ENCODE results near the gene TTC34. TPM values are rescaled to one million over a fixed set of nuclear protein-coding genes. Genes with fewer than 3 reads are reported as not detected.

Gene TTC34
- total and polyA plus RNA-seq, 7 donors, result 0.01 to 0.15 (median 0.04) TPM

DNA sequence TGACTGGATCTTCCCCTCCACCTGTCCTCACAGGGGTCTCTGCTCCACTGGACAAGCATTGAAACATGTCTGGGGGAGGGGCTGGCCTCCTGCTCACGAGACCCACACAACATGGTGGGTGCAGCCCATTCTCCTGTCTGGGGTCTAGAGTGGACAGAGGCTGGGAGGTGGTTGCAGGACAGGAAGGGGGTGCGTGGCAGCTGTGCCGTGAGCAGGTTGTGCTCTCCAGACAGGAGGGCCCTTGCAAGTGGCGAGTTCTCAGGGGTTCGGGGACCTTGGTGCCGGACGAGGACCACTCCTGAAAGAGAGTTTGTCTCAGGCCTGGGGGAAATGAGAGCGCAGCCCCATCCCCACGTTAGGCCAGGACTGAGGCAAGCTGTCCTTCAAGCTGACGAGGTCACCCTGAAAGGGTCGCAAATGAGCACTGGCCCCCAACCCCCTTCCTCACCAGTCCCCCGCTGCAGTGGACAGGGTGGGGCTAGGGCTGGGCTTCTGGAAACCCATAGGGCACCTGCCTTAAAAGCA is 21.2 kb upstream of the TTC34 start:
- no peak overlapping the region for H3K27ac ChIP-seq
- intact Hi-C loops (cut with DNase I), result no loop called here
- H3K4me3 ChIP-seq, result no peak overlapping the region
- TF ChIP-seq, protein P1, sequence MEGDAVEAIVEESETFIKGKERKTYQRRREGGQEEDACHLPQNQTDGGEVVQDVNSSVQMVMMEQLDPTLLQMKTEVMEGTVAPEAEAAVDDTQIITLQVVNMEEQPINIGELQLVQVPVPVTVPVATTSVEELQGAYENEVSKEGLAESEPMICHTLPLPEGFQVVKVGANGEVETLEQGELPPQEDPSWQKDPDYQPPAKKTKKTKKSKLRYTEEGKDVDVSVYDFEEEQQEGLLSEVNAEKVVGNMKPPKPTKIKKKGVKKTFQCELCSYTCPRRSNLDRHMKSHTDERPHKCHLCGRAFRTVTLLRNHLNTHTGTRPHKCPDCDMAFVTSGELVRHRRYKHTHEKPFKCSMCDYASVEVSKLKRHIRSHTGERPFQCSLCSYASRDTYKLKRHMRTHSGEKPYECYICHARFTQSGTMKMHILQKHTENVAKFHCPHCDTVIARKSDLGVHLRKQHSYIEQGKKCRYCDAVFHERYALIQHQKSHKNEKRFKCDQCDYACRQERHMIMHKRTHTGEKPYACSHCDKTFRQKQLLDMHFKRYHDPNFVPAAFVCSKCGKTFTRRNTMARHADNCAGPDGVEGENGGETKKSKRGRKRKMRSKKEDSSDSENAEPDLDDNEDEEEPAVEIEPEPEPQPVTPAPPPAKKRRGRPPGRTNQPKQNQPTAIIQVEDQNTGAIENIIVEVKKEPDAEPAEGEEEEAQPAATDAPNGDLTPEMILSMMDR (IDR thresholded peaks at IDR 0.05), result no peak
- DNase-seq (peak; percentile 6 to 29), ATAC-seq (no peak)
- 83 to 89% (median 87%) methylated on average over 12 of the region's 12 CpGs for WGBS, 3 donors
- H3K9me3 ChIP-seq, result no peaks in the 10 kb centered on the region
- H3K27me3 ChIP-seq (ENCODE audit: insufficient read depth in 3 of 3, low read length in 2 of 3), result peaks cover 0 to 29% (median 2%) of the 10 kb centered on the region in 3 donors
- no peaks in the 10 kb centered on the region for H3K36me3 ChIP-seq (ENCODE audit: insufficient read depth in 1 of 2, low read depth in 1 of 2)
- no peaks in the 10 kb centered on the region for H3K4me1 ChIP-seq

DNA sequence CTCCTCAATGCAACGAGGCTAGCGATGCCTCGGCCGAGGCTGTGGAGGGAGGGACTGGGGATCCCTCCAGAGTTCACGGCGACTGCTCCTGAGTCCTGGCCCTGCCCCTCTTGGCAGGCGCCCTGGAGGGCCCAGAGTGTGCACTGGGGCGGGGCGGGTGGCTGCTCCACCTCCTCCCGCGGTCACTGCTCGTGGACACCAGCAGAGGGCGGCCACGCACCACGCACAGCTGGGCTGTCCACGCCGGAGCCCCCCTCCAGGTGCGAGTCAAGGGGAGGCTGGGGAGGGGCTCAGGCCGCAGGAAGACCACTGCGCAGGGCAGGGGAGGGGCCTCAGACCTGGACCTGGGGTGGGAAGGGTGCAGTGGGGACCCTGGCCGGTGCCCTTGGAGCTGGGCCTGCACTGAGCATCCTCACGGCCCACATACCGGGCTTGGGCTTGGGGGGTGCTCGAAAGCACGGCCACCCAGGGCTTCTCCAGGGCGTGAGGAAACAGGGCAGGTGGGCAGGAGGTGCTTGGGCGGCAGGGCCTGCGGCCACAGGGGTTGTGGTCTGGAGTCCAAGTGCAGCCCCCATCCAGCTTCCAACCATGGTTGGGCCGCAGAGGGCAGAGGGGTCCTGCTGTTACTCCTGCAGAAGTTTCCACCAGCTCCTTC is 20.6 kb upstream of the TTC34 start:
- ATAC-seq (peak in 1 of 4 donors; percentile 22), DNase-seq (peak; percentile 25 to 53)
- Histone ChIP-seq H3K9me3 (no peaks in the 10 kb centered on the region), H3K36me3 (ENCODE audit: insufficient read depth in 1 of 2, low read depth in 1 of 2) (no peaks in the 10 kb centered on the region), H3K4me1 (no peaks in the 10 kb centered on the region), H3K4me3 (no peak overlapping the region), H3K27me3 (ENCODE audit: insufficient read depth in 3 of 3, low read length in 2 of 3) (peaks cover 0 to 29% (median 2%) of the 10 kb centered on the region in 3 donors), H3K27ac (no peak overlapping the region)
- intact Hi-C loops (cut with DNase I), result no loop called here
- WGBS, 3 donors, result 17 to 22% (median 19%) methylated on average over 25 to 29 of the region's 29 CpGs
- TF ChIP-seq, protein P1 (IDR thresholded peaks at IDR 0.05), result peak; percentile 36

DNA sequence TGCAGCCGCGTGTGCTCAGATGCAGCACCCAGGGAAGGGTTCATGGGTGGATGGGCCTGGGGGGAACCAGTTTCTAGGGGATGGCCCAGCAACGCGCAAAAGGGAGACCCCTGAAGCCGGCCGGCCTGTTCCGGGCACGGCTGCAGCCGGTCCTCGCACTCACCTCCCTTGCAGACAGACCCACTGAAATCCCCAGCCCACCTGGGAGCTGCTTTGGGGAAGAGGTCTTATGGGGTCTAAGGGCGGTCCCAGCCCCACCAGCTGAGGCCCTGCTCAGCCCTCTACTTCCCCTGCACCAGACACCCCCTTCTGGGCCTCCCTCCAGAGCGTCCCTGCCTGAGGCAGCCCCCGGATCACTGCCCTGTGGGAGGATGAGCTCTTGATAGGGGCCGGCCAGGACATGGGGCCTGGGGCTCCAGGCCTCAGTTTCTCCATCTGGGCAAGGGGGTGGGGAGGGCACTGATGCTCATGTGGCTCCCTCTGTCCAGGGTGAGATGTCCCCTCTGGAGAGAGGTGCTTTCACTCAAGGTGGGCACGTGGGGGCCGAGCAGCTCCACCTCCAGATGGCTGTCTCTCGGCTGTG is 20.0 kb upstream of the TTC34 start:
- H3K4me1 ChIP-seq, result no peaks in the 10 kb centered on the region
- TF ChIP-seq, protein P1 (IDR thresholded peaks at IDR 0.05), result no peak
- H3K36me3 ChIP-seq (ENCODE audit: insufficient read depth in 1 of 2, low read depth in 1 of 2), result no peaks in the 10 kb centered on the region
- ATAC-seq, result no peak
- H3K4me3 ChIP-seq, result no peak overlapping the region
- peak; percentile 5 to 36 for DNase-seq
- H3K27ac ChIP-seq, result no peak overlapping the region
- 67 to 79% (median 72%) methylated on average over 14 to 17 of the region's 17 CpGs for WGBS, 3 donors
- intact Hi-C loops (cut with DNase I), result no loop called here
- H3K27me3 ChIP-seq (ENCODE audit: insufficient read depth in 3 of 3, low read length in 2 of 3), result peaks cover 0 to 30% (median 3%) of the 10 kb centered on the region in 3 donors
- no peaks in the 10 kb centered on the region for H3K9me3 ChIP-seq

DNA sequence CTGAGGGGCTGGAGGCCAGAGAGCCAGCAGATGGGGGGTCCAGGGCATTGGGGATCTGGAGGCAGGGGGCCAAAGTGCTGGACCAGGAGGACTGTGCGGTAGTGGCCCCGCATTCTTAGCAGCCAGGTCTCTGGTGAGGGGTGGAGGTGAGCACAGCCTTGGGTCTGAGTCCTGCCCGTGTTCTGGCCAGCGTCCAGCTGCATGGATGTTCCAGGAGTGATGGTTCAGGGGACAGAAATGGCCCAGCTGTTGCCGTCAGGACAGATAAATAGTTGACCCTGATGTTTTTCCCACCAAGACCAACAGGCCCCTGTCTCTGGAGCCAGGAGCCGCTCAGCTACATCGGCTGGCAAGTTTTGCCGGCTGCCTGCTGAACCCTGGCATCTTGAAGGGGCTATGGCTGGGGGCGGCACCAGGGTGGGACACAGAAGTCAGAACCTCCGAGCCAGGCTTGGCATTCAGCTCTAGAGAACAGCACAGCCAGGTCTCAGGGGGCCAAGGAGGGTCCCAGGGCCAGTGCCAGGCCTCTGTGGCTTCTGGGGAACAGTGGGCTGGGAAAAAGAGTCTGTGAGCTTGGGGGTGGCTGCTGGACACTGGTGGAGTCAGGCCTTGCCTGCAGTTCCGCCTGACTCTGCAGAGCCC is 19.4 kb upstream of the TTC34 start:
- ATAC-seq (no peak), DNase-seq (peak; percentile 5 to 24)
- TF ChIP-seq, protein P1 (IDR thresholded peaks at IDR 0.05), result no peak
- Histone ChIP-seq H3K27ac (no peak overlapping the region), H3K27me3 (ENCODE audit: insufficient read depth in 3 of 3, low read length in 2 of 3) (peaks cover 0 to 32% (median 5%) of the 10 kb centered on the region in 3 donors), H3K9me3 (no peaks in the 10 kb centered on the region), H3K4me1 (no peaks in the 10 kb centered on the region), H3K4me3 (no peak overlapping the region), H3K36me3 (ENCODE audit: insufficient read depth in 1 of 2, low read depth in 1 of 2) (no peaks in the 10 kb centered on the region)
- intact Hi-C loops (cut with DNase I), result no loop called here
- 41 to 55% (median 51%) methylated on average over 10 to 11 of the region's 11 CpGs for WGBS, 3 donors
